SK-N-SH (cell line): ENCODE results near the gene NUSAP1. TPM values are rescaled to one million over a fixed set of nuclear protein-coding genes. Genes with fewer than 3 reads are reported as not detected.

Experiments
- CTCF ChIA-PET: fragments of 300-600, 350-600 bp; formaldehyde crosslinking; extraction: SDS; loops from one replicate; lab custom pipeline; 2021; lab: Yijun Ruan, JAX
- POLR2A ChIA-PET: fragments of 350-600 bp; sonication (Branson Sonifier 250); formaldehyde crosslinking; extraction: SDS; loops from one replicate; lab custom pipeline; 2020; ENCODE audit warnings: antibody characterized with exemption, inconsistent platforms; lab: Yijun Ruan, JAX
- DNase-seq: peaks from one replicate; pipeline ENCODE4 v3.0.0; 2012
- H2AFZ ChIP-seq: fragments of 200-600 bp; sonication (generic); 2 replicates; pipeline ENCODE4 v1.8.1; 2016; ENCODE audit warnings: antibody characterized with exemption, mild to moderate bottlenecking, low read depth
- H3F3A ChIP-seq: fragments of 200-600 bp; sonication (generic); replicated peaks from 2 replicates; pipeline ENCODE3; 2016; ENCODE audit warnings: antibody characterized with exemption, mild to moderate bottlenecking; ENCODE audit not compliant: insufficient read depth
- H3K27ac ChIP-seq, 2 experiments: fragments of 200-500 bp in 1 of 2; fragments of 200-600 bp in 1 of 2; sonication (Bioruptor generic) in 1 of 2; sonication (generic), shearing (Covaris generic) in 1 of 2; 2 replicates each; pipeline versions ENCODE4 v1.5.1 to v1.6.1; 2014 to 2016; ENCODE audit warnings: low read depth in 2 of 2, inconsistent platforms in 1 of 2, low read length in 1 of 2, mild to moderate bottlenecking in 1 of 2, mixed read lengths in 1 of 2
- H3K27me3 ChIP-seq: fragments of 200-600 bp; sonication (generic), shearing (Covaris generic); 2 replicates; pipeline ENCODE4 v1.6.1; 2016; ENCODE audit warnings: mixed run types; ENCODE audit not compliant: insufficient read depth
- H3K36me3 ChIP-seq, 2 experiments: fragments of 200-500 bp in 1 of 2; fragments of 200-600 bp in 1 of 2; sonication (Bioruptor generic) in 1 of 2; sonication (generic) in 1 of 2; replicated peaks in 1 of 2; 2 replicates each; pipeline versions ENCODE3 to v1.5.1; 2014 to 2016; ENCODE audit warnings: low read length in 1 of 2, mild to moderate bottlenecking in 1 of 2; ENCODE audit not compliant: insufficient read depth in 2 of 2, control insufficient read depth in 1 of 2
- H3K4me1 ChIP-seq, 2 experiments: fragments of 200-500 bp in 1 of 2; fragments of 200-600 bp in 1 of 2; sonication (Bioruptor generic) in 1 of 2; sonication (generic), shearing (Covaris generic) in 1 of 2; 2 replicates each; pipeline versions ENCODE4 v1.5.1 to v1.6.1; 2014 to 2016; ENCODE audit warnings: low read depth in 1 of 2, low read length in 1 of 2, mixed run types in 1 of 2; ENCODE audit not compliant: insufficient read depth in 2 of 2, control insufficient read depth in 1 of 2
- H3K4me2 ChIP-seq: fragments of 200-600 bp; sonication (generic), shearing (Covaris generic); 2 replicates; pipeline ENCODE4 v1.6.1; 2017; ENCODE audit warnings: mixed run types
- H3K4me3 ChIP-seq, 2 experiments: fragments of 200-500 bp in 1 of 2; fragments of 200-600 bp in 1 of 2; sonication (Bioruptor generic) in 1 of 2; sonication (generic), shearing (Covaris generic) in 1 of 2; 2 replicates each; pipeline versions ENCODE4 v1.5.1 to v1.8.1; 2014 to 2016; ENCODE audit warnings: low read depth in 2 of 2, inconsistent platforms in 1 of 2, low read length in 1 of 2, mild to moderate bottlenecking in 1 of 2, mixed read lengths in 1 of 2, moderate library complexity in 1 of 2
- H3K79me2 ChIP-seq: fragments of 200-600 bp; sonication (generic); 2 replicates; pipeline ENCODE4 v1.8.1; 2017; ENCODE audit warnings: mild to moderate bottlenecking; ENCODE audit not compliant: insufficient read depth
- H3K9ac ChIP-seq: fragments of 200-600 bp; sonication (generic); 2 replicates; pipeline ENCODE4 v1.6.1; 2017; ENCODE audit warnings: mixed run types
- H3K9me2 ChIP-seq: fragments of 200-600 bp; sonication (generic); 2 replicates; pipeline ENCODE4 v1.6.1; 2017; ENCODE audit warnings: mixed run types
- H3K9me3 ChIP-seq: fragments of 200-600 bp; sonication (generic); 2 replicates; pipeline ENCODE4 v1.6.1; 2017; ENCODE audit warnings: mixed run types, mild to moderate bottlenecking, moderate library complexity
- H4K20me1 ChIP-seq: fragments of 200-600 bp; sonication (generic); 2 replicates; pipeline ENCODE4 v1.6.1; 2017; ENCODE audit warnings: mild to moderate bottlenecking, mixed run types; ENCODE audit not compliant: insufficient read depth
- CTCF ChIP-seq: fragments of 200-600 bp; sonication (generic); IDR thresholded peaks from 2 replicates; pipeline ENCODE4 v1.6.1; 2017; ENCODE audit warnings: antibody characterized with exemption, mild to moderate bottlenecking, moderate library complexity
- EP300 ChIP-seq, 2 experiments: IDR thresholded peaks; 2 replicates each; pipeline versions ENCODE4 v1.4.0 to v1.6.1; 2012; ENCODE audit warnings: borderline replicate concordance in 1 of 2, low read depth in 1 of 2, low read length in 1 of 2
- EZH2phosphoT487 ChIP-seq: fragments of 200-600 bp; sonication (generic); IDR thresholded peaks from 2 replicates; pipeline ENCODE4 v1.6.1; 2017; ENCODE audit warnings: low read depth, mixed run types, mild to moderate bottlenecking, antibody characterized with exemption, moderate library complexity, borderline replicate concordance
- FOSL2 ChIP-seq: IDR thresholded peaks from 2 replicates; pipeline ENCODE4 v1.4.0; 2012; ENCODE audit warnings: low read depth, mild to moderate bottlenecking, moderate library complexity, borderline replicate concordance
- JUND ChIP-seq: IDR thresholded peaks from 2 replicates; pipeline ENCODE4 v1.4.0; 2012
- MAX ChIP-seq: IDR thresholded peaks from 2 replicates; pipeline ENCODE4 v1.4.0; 2012; ENCODE audit warnings: low read depth
- NRF1 ChIP-seq: IDR thresholded peaks from 2 replicates; pipeline ENCODE4 v1.6.1; 2012; ENCODE audit warnings: low read depth, mild to moderate bottlenecking, low read length
- PBX3 ChIP-seq: IDR thresholded peaks from 2 replicates; pipeline ENCODE4; 2012
- POLR2AphosphoS5 ChIP-seq: IDR thresholded peaks from 2 replicates; pipeline ENCODE4 v1.6.1; 2012; ENCODE audit warnings: low read depth, low read length
- RAD21 ChIP-seq: IDR thresholded peaks from 2 replicates; pipeline ENCODE4 v1.6.1; 2012; ENCODE audit warnings: mild to moderate bottlenecking, low read length
- REST ChIP-seq: IDR thresholded peaks from 2 replicates; pipeline ENCODE4 v1.6.1; 2012; ENCODE audit warnings: mild to moderate bottlenecking, low read depth, low read length, moderate library complexity
- TAF1 ChIP-seq: IDR thresholded peaks from 2 replicates; pipeline ENCODE4 v1.6.1; 2012; ENCODE audit warnings: low read depth, mild to moderate bottlenecking, low read length, moderate library complexity, borderline replicate concordance
- TCF12 ChIP-seq: IDR thresholded peaks from 2 replicates; pipeline ENCODE4 v1.4.0; 2012
- WGBS: methylation state at CpG from one replicate; pipeline ENCODE4 v1.1.6; 2017; ENCODE audit warnings: low lambda C conversion rate; 5-methylcytosine and 5-hydroxymethylcytosine counted together
- polyA plus RNA-seq, 3 experiments: library from polyadenylated mRNA; depleted of rRNA; stranded (reverse); fragments of >200 nt; gene quantifications; 2 replicates each; pipeline ENCODE4 v1.2.3, GENCODE V29; 2012

The NUSAP1 gene
- polyA plus RNA-seq, 1 of the 3 experiments (the other 2 are of a cell fraction) = 41.1 TPM

- 95% methylated on average over 1 of the region's 1 CpG for WGBS
- H3K4me2 ChIP-seq = no peak overlapping the region
- H3K4me3 ChIP-seq = no peak overlapping the region
- TF ChIP-seq JUND (no peak), FOSL2 (no peak), MAX (no peak), TAF1 (no peak), PBX3 (no peak), POLR2AphosphoS5 (no peak), RAD21 (no peak)
- H3K27me3 ChIP-seq = no peaks in the 10 kb centered on the region
- no peaks in the 10 kb centered on the region for H3K4me1 ChIP-seq
- no peak overlapping the region for H3K9ac ChIP-seq
- peaks cover 10 to 38% of the 10 kb centered on the region in 2 experiments for H3K36me3 ChIP-seq
- POLR2A ChIA-PET = no interaction called here
- no peaks in the 10 kb centered on the region for H3K9me2 ChIP-seq
- H3K27ac ChIP-seq = no peak overlapping the region
- no peaks in the 10 kb centered on the region for H3K79me2 ChIP-seq
- CTCF ChIA-PET = no interaction called here
- no peak overlapping the region for H2AFZ ChIP-seq
- DNase-seq = no peak
- peaks cover 5% of the 10 kb centered on the region for H3F3A ChIP-seq
- no peaks in the 10 kb centered on the region for H4K20me1 ChIP-seq
- no peaks in the 10 kb centered on the region for H3K9me3 ChIP-seq
These were observed 31.1 kb upstream of the NUSAP1 start for GRCh38 chr15:41301587-41301986.

- H2AFZ ChIP-seq = no peak overlapping the region
- H4K20me1 ChIP-seq = no peaks in the 10 kb centered on the region
- DNase-seq = no peak
- H3K79me2 ChIP-seq = no peaks in the 10 kb centered on the region
- H3K4me3 ChIP-seq = no peak overlapping the region
- H3K27me3 ChIP-seq = no peaks in the 10 kb centered on the region
- ChIA-PET CTCF (interaction anchor here (0.7 kb wide), 1 partner anchor 447 kb away, joined by 4 read pairs; no protein-coding TSS in a partner anchor), POLR2A (no interaction called here)
- no peaks in the 10 kb centered on the region for H3K4me1 ChIP-seq
- H3K9me3 ChIP-seq = no peaks in the 10 kb centered on the region
- peaks cover 5% of the 10 kb centered on the region for H3F3A ChIP-seq
- no peak overlapping the region for H3K27ac ChIP-seq
- no peak for TF ChIP-seq EZH2phosphoT487
- TF ChIP-seq TCF12 = no peak
- TF ChIP-seq EP300 (IDR thresholded peaks at IDR 0.05; ENCODE audit: borderline replicate concordance in 1 of 2, low read depth in 1 of 2, low read length in 1 of 2) = no peak
- TF ChIP-seq POLR2AphosphoS5 = no peak
- TF ChIP-seq JUND = no peak
- TF ChIP-seq PBX3 = no peak
- TF ChIP-seq REST = no peak
- no peak for TF ChIP-seq NRF1
- no peak for TF ChIP-seq CTCF
- H3K9ac ChIP-seq = no peak overlapping the region
- H3K36me3 ChIP-seq = peaks cover 5 to 13% of the 10 kb centered on the region in 2 experiments
- H3K9me2 ChIP-seq = no peaks in the 10 kb centered on the region
- H3K4me2 ChIP-seq = no peak overlapping the region
- 94% methylated on average over 3 of the region's 3 CpGs for WGBS
These were observed 28.4 kb upstream of the NUSAP1 start for GRCh38 chr15:41304149-41304770.
